ENCODE results near the gene ITGB8.

GRCh38 chr7:20310301-20310700 lies 20.4 kb upstream of the ITGB8 start:
- TF ChIP-seq CHD2 (IDR thresholded peaks at IDR 0.05; ENCODE audit: low read depth, low read length), result no peak
- TF ChIP-seq EGR1 (conservative IDR thresholded peaks at IDR 0.05), result no peak
- no peak for TF ChIP-seq E4F1 (CRISPR knock-in tag; IDR thresholded peaks at IDR 0.05; ENCODE audit: borderline replicate concordance)
- no peak for TF ChIP-seq ZNF24 (IDR thresholded peaks at IDR 0.05)
- no peak for TF ChIP-seq CTCF (IDR thresholded peaks at IDR 0.05 in 2 of 3, conservative IDR thresholded peaks at IDR 0.05 in 1 of 3; ENCODE audit: insufficient read depth in 2 of 3, low read depth in 1 of 3, low read length in 3 of 3)
